OCI-LY3 (cell line): Measurements from ENCODE around the gene GPR55.

Experiments used
- EZH2phosphoT487 ChIP-seq: fragments of 200-600 bp; shearing (Covaris generic); IDR thresholded peaks from 2 replicates; pipeline ENCODE4 v1.6.1; 2018; ENCODE audit warnings: antibody characterized with exemption, mixed run types, low read depth
- TF ChIP-seq, protein P1 (sequence below): fragments of 200-600, 300-600 bp; sonication (generic); IDR thresholded peaks from 2 replicates; pipeline ENCODE4 v1.5.1; 2014; ENCODE audit warnings: antibody characterized with exemption, low read length, low read depth

GRCh38 chr2:230906471-230907230 is 18.4 kb downstream of the GPR55 start:
- TF ChIP-seq, protein P1, sequence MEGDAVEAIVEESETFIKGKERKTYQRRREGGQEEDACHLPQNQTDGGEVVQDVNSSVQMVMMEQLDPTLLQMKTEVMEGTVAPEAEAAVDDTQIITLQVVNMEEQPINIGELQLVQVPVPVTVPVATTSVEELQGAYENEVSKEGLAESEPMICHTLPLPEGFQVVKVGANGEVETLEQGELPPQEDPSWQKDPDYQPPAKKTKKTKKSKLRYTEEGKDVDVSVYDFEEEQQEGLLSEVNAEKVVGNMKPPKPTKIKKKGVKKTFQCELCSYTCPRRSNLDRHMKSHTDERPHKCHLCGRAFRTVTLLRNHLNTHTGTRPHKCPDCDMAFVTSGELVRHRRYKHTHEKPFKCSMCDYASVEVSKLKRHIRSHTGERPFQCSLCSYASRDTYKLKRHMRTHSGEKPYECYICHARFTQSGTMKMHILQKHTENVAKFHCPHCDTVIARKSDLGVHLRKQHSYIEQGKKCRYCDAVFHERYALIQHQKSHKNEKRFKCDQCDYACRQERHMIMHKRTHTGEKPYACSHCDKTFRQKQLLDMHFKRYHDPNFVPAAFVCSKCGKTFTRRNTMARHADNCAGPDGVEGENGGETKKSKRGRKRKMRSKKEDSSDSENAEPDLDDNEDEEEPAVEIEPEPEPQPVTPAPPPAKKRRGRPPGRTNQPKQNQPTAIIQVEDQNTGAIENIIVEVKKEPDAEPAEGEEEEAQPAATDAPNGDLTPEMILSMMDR = no peak
- no peak for TF ChIP-seq EZH2phosphoT487
